ENCODE data around the gene CNN2. TPM values are rescaled to one million over a fixed set of nuclear protein-coding genes. Genes with fewer than 3 reads are reported as not detected.
"Not testable (repeated sequence)": the region's sequence is repeated elsewhere in the genome, so short reads cannot be mapped to it uniquely, and the experiment has no call there.

Gene CNN2
- total and polyA plus RNA-seq, 2 donors (not counting 1 experiment from before 2014, with no cell fraction given): 198 to 301 TPM

GRCh38 chr19:1020868-1021425 is 5.5 kb upstream of the CNN2 start, which contains the start of gene TMEM259:
TMEM259 (minus strand) TSS chr19:1021123; CDS start chr19:1020996, 127 bp downstream.
- Histone ChIP-seq H3K36me3 (replicated peaks in 1 of 2; ENCODE audit: control extremely low read depth in 1 of 2, control insufficient read depth in 1 of 2, extremely low read depth in 1 of 2, insufficient read depth in 2 of 2, low read length in 1 of 2) (peaks cover 0 to 5% of the 10 kb centered on the region in 2 experiments), H3K27me3 (replicated peaks in 1 of 4; ENCODE audit: control extremely low read depth in 1 of 4, control insufficient read depth in 3 of 4, insufficient read depth in 4 of 4, low read length in 3 of 4) (no peaks in the 10 kb centered on the region), H3K4me1 (ENCODE audit: control insufficient read depth in 2 of 2, insufficient read depth in 2 of 2, low read length in 2 of 2) (peaks cover 42 to 60% of the 10 kb centered on the region in 2 donors), H3K4me2 (replicated peaks; ENCODE audit: low read depth, low read length, poor library complexity, severe bottlenecking) (peak within 1 kb of the TSS; percentile 99), H4K20me1 (ENCODE audit: control insufficient read depth, insufficient read depth, low read length, poor library complexity, severe bottlenecking) (peaks cover 47% of the 10 kb centered on the region), H3K79me2 (ENCODE audit: control insufficient read depth, insufficient read depth, low read length) (peaks cover 52% of the 10 kb centered on the region), H3K9ac (ENCODE audit: low read length) (peak within 1 kb of the TSS; percentile 95), H2AFZ (ENCODE audit: insufficient read depth, low read depth, low read length, poor library complexity, severe bottlenecking) (peak within 1 kb of the TSS; percentile 56), H3K9me3 (ENCODE audit: control extremely low read depth in 1 of 3, control insufficient read depth in 2 of 3, insufficient read depth in 1 of 3, low read length in 2 of 3) (no peaks in the 10 kb centered on the region), H3K27ac (ENCODE audit: low read length in 2 of 2) (peak within 1 kb of the TSS; percentile 98 to 99), H3K4me3 (ENCODE audit: control extremely low read depth in 1 of 5, extremely low read depth in 1 of 5, insufficient read depth in 1 of 5, low read depth in 2 of 5, low read length in 4 of 5) (peak within 1 kb of the TSS; percentile 62 to 94 (median 87))
- H3K4me1 Mint-ChIP-seq: peaks cover 45% of the 10 kb centered on the region
- WGBS (ENCODE audit: insufficient coverage): under 1% methylated on average over 60 of the region's 68 CpGs
- DNase-seq (peak; percentile 99), ATAC-seq (ENCODE audit: low read depth) (peak; percentile 87)
- intact Hi-C loops (cut with micrococcal nuclease): loop anchor here (1.0 to 10.0 kb wide), 7 partner anchors 19 to 224 kb away; partner anchors contain the start of genes ABCA7, ATP5F1D, MIDN and POLR2E
- peak within 1 kb of the TSS; percentile 100 for H3K27ac Mint-ChIP-seq
- H3K9me3 Mint-ChIP-seq (ENCODE audit: insufficient read depth): no peaks in the 10 kb centered on the region
- TF ChIP-seq CTCF (IDR thresholded peaks at IDR 0.05) (no peak), EZH2 (IDR thresholded peaks at IDR 0.05; ENCODE audit: borderline replicate concordance, insufficient read depth, low read depth, low read length, poor library complexity, severe bottlenecking) (no peak)
- POLR2A ChIA-PET: interaction anchor here (0.5 to 2.0 kb wide), 12 partner anchors 17 to 1065 kb away, joined by 3 to 12 read pairs (median 4); partner anchors contain the start of genes ABCA7 and ARHGAP45
- H3K27me3 Mint-ChIP-seq: no peaks in the 10 kb centered on the region
- CTCF ChIA-PET: interaction anchor here (0.7 to 2.9 kb wide), 4 partner anchors 17 to 46 kb away, joined by 3 to 20 read pairs (median 5); partner anchors contain the start of genes ARHGAP45 and WDR18
- H3K4me3 Mint-ChIP-seq: peak within 1 kb of the TSS; percentile 89

GRCh38 chr19:1023883-1024188 is 2.6 kb upstream of the CNN2 start:
- H3K4me3 ChIP-seq (ENCODE audit: control extremely low read depth in 1 of 5, extremely low read depth in 1 of 5, insufficient read depth in 1 of 5, low read depth in 2 of 5, low read length in 4 of 5); H3K27me3 Mint-ChIP-seq; H3K9me3 ChIP-seq (ENCODE audit: control extremely low read depth in 1 of 3, control insufficient read depth in 2 of 3, insufficient read depth in 1 of 3, low read length in 2 of 3); H3K9me3 Mint-ChIP-seq (ENCODE audit: insufficient read depth); ATAC-seq (ENCODE audit: low read depth); H2AFZ ChIP-seq (ENCODE audit: insufficient read depth, low read depth, low read length, poor library complexity, severe bottlenecking); H3K9ac ChIP-seq (ENCODE audit: low read length); H3K27ac ChIP-seq (ENCODE audit: low read length in 2 of 2); H3K4me3 Mint-ChIP-seq; H3K27me3 ChIP-seq (replicated peaks in 1 of 4; ENCODE audit: control extremely low read depth in 1 of 4, control insufficient read depth in 3 of 4, insufficient read depth in 4 of 4, low read length in 3 of 4); H3K36me3 ChIP-seq (replicated peaks in 1 of 2; ENCODE audit: control extremely low read depth in 1 of 2, control insufficient read depth in 1 of 2, extremely low read depth in 1 of 2, insufficient read depth in 2 of 2, low read length in 1 of 2); POLR2A ChIA-PET; H3K4me2 ChIP-seq (replicated peaks; ENCODE audit: low read depth, low read length, poor library complexity, severe bottlenecking); DNase-seq: not testable (repeated sequence)
- Histone ChIP-seq H3K4me1 (ENCODE audit: control insufficient read depth in 2 of 2, insufficient read depth in 2 of 2, low read length in 2 of 2) (peaks cover 18 to 38% of the 10 kb centered on the region in 2 donors), H4K20me1 (ENCODE audit: control insufficient read depth, insufficient read depth, low read length, poor library complexity, severe bottlenecking) (peaks cover 42% of the 10 kb centered on the region), H3K79me2 (ENCODE audit: control insufficient read depth, insufficient read depth, low read length) (peaks cover 52% of the 10 kb centered on the region)
- 97% methylated on average over 4 of the region's 5 CpGs for WGBS (ENCODE audit: insufficient coverage)
- Mint-ChIP-seq H3K27ac (peak overlapping the region; percentile 37), H3K4me1 (peaks cover 32% of the 10 kb centered on the region)
- intact Hi-C loops (cut with micrococcal nuclease): loop anchor here (10.0 kb wide), 1 partner anchor 221 kb away; the partner anchor contains the start of genes ATP5F1D and MIDN
- CTCF ChIA-PET: interaction anchor here (1.1 to 2.9 kb wide), 7 partner anchors 14 to 82 kb away, joined by 3 to 20 read pairs (median 3); partner anchors contain the start of gene WDR18

- intact Hi-C loops (cut with micrococcal nuclease): loop anchor here (10.0 kb wide), 1 partner anchor 220 kb away; the partner anchor contains the start of genes ATP5F1D and MIDN
- H3K4me3 Mint-ChIP-seq: peak overlapping the region; percentile 35
- not testable (repeated sequence) for H3K4me3 ChIP-seq (ENCODE audit: control extremely low read depth in 1 of 5, extremely low read depth in 1 of 5, insufficient read depth in 1 of 5, low read depth in 2 of 5, low read length in 4 of 5); H3K4me2 ChIP-seq (replicated peaks; ENCODE audit: low read depth, low read length, poor library complexity, severe bottlenecking); H3K27me3 Mint-ChIP-seq; DNase-seq; H2AFZ ChIP-seq (ENCODE audit: insufficient read depth, low read depth, low read length, poor library complexity, severe bottlenecking); H3K9ac ChIP-seq (ENCODE audit: low read length); H3K27me3 ChIP-seq (replicated peaks in 1 of 4; ENCODE audit: control extremely low read depth in 1 of 4, control insufficient read depth in 3 of 4, insufficient read depth in 4 of 4, low read length in 3 of 4); H3K36me3 ChIP-seq (replicated peaks in 1 of 2; ENCODE audit: control extremely low read depth in 1 of 2, control insufficient read depth in 1 of 2, extremely low read depth in 1 of 2, insufficient read depth in 2 of 2, low read length in 1 of 2); H3K9me3 ChIP-seq (ENCODE audit: control extremely low read depth in 1 of 3, control insufficient read depth in 2 of 3, insufficient read depth in 1 of 3, low read length in 2 of 3); H3K9me3 Mint-ChIP-seq (ENCODE audit: insufficient read depth); ATAC-seq (ENCODE audit: low read depth); H3K27ac ChIP-seq (ENCODE audit: low read length in 2 of 2)
- ChIA-PET POLR2A (interaction anchor here (0.7 to 6.9 kb wide), 4 partner anchors 14 to 106 kb away, joined by 3 to 91 read pairs (median 18); partner anchors contain the start of gene ABCA7), CTCF (interaction anchor here (1.2 to 2.4 kb wide), 5 partner anchors 16 to 65 kb away, joined by 3 to 11 read pairs (median 4); partner anchors contain the start of gene ARHGAP45)
- H3K4me1 ChIP-seq (ENCODE audit: control insufficient read depth in 2 of 2, insufficient read depth in 2 of 2, low read length in 2 of 2): peaks cover 14 to 38% of the 10 kb centered on the region in 2 donors
- peaks cover 40% of the 10 kb centered on the region for H4K20me1 ChIP-seq (ENCODE audit: control insufficient read depth, insufficient read depth, low read length, poor library complexity, severe bottlenecking)
- peak overlapping the region; percentile 35 for H3K27ac Mint-ChIP-seq
- H3K4me1 Mint-ChIP-seq: peaks cover 27% of the 10 kb centered on the region
- no CpG with 5 or more reads among the region's 6 CpGs for WGBS (ENCODE audit: insufficient coverage)
- peaks cover 49% of the 10 kb centered on the region for H3K79me2 ChIP-seq (ENCODE audit: control insufficient read depth, insufficient read depth, low read length)
These were observed 1.3 kb upstream of the CNN2 start for GRCh38 chr19:1025080-1025479.

Measured in B cell (primary cell).